HG02884 (cell line): ENCODE data around the gene PRAF2.
A peak's percentile ranks its signal among the peaks of the same experiment; 100 is the strongest.

ENCODE experiments used
- ATAC-seq: cut with Tn5 transposase; IDR thresholded peaks from one replicate; pipeline ENCODE4 v1.9.1; 2021; ENCODE audit warnings: mild to moderate bottlenecking, moderate library complexity; ENCODE audit not compliant: unreplicated experiment

Gene PRAF2, protein sequence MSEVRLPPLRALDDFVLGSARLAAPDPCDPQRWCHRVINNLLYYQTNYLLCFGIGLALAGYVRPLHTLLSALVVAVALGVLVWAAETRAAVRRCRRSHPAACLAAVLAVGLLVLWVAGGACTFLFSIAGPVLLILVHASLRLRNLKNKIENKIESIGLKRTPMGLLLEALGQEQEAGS

DNA sequence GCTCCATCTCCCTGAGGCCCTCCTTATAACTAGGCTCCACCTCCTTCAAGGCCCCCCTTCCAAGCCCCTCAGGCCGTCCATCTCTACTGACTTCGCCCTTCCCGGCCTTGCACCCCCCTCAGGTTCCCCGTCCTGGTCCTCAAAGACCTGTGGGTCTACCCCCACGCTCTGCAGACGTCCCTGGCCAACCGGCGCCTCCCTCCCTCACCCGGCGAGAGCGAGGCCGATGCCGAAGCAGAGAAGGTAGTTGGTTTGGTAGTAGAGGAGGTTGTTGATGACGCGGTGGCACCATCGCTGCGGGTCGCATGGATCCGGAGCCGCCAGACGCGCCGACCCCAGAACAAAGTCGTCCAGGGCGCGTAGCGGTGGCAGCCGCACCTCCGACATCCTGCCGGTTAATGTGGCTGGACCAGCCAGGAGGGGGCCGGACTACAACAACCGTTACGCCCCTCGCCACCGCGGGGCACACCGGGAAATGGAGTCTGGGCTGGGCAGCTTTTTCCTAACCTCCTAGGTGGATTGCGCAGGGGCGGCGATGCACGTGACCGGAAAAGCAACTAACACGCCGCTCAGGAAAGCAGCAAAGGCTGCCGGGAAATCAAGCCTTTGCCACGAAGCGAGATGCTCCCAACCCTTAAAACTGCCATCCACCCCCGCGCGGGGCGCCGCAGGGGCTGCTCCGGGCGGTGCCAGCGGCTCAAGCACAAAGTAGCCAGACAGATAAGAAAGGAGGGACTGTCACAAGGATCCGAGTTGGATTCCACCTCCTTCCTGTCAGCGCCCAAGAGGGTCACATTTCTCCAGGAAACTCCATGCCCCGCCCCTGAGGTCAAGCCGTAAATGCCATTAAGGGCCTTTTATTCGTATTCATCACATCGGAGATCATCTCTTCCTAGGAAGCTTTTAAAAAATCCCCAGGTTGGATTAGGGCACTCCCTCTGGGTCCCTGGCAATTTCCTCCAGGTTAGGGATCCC is at the start of gene PRAF2:
Gene PRAF2 (minus strand): TSS at position 402 of the 975 bp plus-strand sequence. CDS start 15 bp downstream, at position 387.
- peak; percentile 85 for ATAC-seq

DNA sequence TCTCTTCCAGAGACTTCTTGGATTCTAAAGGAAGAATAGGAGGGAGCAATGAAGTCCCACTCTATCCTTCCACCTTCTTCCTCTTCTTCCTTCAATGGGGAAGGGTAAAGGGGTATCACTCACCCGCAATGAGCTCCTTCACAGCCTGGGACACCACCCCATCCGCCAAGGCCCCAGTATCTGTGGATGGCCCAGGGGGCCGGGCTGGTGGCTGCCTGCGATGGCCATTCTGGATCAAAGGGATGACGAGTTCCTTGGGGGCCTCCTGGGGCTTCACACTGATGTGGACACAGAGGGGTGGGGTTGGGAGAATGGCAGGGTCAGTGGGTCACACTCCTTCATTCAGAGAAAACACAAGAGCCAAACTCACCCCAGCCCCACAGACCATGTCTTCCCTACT is 48.7 kb upstream of the PRAF2 start:
- no peak for ATAC-seq

DNA sequence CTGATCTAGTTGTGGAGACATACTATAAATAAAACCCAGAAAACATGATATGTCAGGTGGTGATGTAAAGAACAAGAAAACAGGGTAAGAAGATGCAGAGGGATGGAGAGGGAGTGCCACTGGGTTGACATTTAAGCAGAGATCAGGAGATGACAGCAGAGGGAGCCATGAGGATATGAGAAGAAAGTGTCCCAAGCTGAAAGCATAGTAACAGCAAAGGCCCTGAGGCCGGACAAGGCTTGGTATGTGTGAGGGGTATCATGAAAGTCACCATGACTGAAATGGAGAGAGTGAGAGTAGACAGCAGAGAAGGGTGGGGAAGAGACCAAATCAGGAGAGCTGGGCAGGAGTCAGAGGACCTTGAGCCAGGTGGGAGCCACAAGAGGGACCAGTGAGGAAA is 46.3 kb upstream of the PRAF2 start:
- no peak for ATAC-seq

DNA sequence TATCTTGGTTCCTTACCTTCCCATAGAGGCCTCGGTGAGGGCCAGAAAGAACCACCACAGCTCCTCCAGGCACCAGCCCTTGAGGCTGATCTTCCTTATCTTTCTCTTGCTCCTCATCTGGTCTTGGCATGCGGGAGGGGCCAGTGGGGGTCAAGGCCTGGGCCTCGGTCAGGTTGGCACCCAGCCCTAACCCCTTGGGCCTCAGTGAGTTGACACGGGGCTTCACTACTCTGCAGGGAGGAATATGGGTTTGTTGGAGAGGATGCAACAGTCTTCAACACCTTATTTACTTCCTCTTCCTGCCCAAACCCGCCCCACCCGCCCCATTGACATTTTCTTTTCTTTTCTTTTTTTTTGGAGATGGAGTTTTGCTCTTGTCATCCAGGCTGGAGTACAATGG is 43.8 kb upstream of the PRAF2 start:
- ATAC-seq = no peak

DNA sequence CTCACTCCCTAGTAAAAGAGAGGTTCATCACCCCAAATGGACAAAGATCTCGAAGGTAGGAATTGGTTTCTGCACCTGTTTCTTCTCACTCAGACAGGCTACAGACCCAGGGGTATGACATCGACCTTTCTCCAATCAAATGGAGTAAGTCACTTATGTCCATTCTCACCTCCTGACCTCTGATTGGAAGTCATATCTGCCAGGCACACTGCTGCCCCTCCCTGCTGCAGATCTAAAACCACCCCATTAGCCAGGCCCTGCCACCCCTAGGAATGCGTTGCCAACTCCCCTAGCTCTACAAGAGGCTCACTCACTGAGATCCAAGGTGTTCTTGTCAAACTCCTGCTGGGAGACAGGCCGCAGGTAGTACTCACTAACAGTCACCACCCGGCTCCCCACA is 42.9 kb upstream of the PRAF2 start:
- ATAC-seq = no peak

DNA sequence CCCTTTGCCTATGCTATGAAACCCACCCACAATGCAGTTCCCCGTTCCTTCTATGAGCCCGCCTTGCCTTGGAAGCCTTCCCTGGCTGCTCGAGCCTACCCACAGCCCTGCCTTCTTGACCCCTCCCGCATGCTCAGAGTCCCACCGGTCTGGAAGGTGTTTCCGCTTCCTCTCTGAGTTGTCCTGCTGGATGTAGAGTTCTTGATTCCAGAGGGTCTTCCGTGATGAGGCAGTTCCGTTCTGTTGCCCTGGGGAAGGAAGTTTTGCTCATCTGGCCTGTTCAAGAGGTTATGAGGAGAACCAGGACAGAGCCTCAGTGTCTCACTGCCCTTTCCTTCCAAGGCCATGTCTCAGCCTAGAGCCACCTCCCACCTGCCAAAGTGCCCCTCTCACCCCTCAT is 42.3 kb upstream of the PRAF2 start:
- ATAC-seq = no peak

DNA sequence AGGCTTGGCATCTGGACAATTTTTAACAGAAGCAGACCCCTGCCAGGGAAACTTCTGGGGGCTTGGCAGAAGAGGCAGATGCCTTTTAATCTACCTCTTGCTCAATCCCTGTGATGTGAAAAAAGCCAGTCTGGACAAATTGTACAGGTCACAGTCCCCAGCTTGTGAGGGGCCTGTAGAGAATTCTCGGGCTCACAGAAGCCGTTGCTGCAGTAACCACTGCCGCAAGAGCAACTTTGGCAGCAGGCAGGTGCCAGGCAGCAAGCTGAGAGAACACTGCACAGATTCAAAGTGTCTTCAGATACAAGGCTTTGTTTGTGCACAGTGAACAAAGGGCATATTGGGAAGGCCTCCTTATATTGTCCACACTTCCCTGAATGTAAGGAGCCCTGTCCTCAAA is 38.0 kb upstream of the PRAF2 start:
- ATAC-seq = no peak

DNA sequence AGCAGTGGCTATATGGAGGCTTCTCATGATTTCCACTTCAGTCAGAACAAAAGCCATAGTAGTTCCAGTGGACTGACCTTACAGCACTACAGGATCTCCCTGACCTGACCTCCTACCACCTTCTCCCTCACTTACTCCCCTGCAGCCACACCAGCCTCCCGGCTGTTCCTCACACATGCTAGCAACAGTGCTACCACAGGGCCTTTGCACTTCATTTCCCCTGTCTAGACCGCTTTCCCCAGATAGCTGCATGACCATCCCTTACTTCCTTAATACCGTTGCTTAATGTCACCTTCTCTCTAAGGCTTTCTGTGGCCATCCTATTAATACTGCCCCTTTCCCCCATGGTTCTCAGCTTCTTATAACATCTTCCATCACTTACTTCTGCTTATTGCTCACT is 36.6 kb upstream of the PRAF2 start:
- ATAC-seq = no peak

DNA sequence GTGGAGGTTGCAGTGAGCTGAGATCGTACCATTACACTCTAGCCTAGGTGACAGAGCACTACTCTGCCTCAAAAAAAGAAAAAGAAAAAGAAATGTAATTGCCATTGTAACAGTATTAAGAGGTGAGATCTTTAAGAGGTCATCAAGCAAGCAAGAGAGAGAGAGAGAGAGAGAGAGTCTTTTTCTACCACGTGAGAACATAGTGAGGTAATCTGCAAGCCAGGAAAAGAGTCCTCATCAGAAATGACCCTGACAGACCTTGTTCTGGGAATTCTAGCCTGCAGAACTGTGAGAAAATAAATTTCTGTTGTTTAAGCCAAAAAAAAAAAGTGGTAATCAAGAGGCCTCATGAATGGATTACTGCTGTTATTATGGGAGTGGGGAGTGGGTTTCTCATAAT is 34.8 kb upstream of the PRAF2 start:
- no peak for ATAC-seq

DNA sequence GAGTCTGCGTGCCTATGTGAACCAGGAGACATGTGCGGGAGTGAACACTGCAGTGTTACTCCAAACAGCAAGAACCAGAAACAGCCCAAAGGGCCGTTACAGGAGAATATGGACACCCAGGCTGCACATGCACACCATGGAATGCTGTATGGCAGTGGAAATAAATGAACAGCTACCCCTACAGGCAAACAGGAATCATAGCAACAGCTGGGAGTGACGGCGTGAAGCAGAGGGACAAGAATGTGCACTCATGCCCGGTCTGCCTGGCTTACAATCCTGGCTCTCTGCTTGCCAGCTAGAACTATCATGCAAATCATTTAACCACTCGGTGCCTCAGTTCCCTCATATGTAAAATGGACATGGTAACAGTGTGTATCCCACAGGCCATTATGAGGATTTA is 33.1 kb upstream of the PRAF2 start:
- no peak for ATAC-seq

DNA sequence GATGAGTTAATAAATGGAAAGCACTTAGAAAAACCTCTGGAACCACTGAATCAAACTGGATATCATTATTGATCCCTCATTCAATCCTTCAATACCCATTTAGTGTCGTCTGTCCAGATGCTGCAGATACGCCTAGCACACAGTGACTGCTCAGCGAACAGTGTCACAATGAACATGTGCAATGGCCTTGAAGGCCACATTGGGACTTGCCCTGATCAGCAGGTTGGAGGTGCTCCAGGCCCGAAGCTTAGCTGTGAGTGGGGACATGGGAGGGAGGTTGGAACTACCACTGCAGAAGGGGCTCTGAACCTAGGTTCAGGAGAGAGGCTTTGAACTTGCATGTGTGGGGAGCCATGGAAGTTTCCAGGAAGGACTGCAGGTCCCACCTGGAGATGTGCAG is 32.5 kb upstream of the PRAF2 start:
- no peak for ATAC-seq

DNA sequence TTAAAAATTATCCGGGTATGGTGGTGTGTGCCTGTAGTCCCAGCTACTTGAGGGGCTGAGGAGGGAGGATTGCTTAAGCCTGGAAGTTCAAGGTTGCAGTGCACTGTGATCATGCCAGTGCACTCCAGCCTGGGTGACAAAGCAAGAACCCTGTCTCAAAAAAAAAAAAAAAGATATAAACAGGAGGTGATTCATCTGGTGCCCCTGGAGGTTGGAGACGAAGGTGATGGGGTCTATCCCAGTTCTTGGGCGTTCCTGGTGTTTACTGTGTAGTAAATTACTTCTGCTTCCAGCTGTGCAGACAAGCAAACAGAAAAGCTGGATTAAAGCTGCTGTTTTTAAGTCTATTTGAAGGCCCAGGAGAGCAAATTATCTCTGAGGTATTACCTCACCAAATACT is 29.8 kb upstream of the PRAF2 start:
- ATAC-seq = no peak

DNA sequence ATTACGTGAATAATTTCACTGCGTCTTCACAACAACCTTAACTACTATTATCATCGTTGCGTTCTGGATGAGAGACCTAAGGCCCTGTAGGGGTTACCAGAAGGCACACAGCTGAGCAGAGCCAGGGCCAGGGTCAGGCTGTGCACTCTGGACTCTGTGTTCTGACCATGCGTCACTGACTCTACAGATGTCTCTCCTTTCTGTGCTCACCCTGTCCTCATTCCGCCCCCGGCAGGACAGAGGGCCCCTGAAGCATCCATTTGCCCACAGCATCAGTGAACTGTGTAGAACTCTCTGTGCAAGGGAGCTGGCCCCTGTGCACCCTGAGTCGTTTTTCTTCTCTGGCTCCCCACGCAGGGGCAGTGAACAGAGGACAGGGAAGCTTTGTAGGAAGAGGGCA is 28.4 kb upstream of the PRAF2 start:
- no peak for ATAC-seq

DNA sequence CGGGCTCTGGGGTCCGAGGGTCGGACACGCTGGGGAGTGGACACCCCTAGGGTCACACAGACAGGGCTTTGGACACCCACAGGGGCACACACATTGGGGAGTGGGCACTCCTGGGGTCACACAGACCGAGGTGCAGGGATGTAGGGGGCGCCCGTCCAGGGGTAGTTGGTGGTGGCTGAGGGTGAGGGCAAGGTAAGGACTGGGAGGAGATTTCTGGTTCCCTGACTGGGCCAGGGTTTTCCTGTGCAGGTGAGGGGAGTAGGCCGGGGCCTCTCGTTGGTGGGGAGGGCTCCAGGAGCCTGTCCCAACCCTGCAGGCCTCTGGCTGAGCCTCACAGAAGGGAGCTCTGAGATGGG is 27.8 kb upstream of the PRAF2 start:
- no peak for ATAC-seq

DNA sequence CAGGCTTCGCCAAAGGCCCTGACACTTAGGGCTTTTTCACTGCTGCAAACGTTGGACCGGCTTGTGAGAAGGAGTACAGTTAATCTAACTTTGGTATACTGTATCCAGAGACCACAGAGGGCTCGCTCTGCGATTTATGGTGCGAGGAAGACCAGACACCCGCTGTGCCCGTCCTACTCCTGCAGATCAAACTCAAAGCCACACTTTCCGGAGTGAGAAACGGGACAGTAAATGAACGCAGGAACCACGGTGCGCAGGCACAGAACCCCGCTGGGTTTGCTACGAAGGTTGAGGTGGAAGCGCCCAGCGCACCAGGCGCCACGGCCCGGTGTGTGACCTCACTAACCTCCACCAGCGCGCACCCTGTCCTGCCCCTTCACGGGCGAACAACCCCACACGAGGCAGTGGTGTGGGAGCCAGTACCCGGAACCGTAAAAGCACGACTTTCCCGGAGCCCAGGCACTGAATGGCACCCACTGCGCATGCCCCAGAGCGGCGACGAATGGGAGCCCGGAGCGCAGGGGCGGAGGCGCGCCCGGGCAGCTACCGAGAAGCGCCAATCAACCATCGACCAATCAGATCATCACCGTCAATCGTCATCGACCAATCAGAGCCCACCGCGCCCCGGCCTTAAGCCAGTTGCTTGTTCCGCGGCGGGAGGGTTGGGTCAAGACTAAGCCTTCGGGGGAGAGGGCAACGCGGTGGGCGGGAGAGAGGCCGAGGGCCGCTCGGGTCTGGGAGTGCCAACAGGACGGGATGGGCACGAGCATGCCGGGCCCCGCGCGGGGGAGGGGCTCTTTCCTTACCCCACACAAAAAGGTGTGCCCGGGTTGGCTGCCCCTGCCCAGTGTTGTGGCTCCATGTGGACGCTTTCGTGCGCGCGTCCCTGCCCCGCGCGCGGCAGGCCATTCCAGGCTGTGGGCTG is 27.2 kb upstream of the PRAF2 start:
- ATAC-seq = peak; percentile 97

DNA sequence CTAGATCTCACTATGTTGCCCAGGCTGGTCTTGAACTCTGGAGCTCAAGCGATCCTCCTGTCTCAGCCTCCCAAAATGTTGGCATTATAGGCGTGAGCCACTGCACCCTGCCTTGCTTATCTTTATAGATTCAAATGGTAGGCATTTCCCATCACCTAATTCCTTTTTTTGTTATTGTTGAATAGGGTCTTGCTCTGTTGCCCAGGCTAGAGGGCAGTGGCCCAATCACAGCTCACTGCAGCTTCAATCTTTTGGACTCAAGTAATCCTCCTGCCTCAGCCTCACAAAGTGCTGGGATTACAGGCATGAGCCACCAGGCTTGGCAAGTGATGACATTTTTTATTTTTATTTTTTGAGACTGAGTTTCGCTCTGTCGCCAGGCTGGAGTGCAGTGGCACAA is 22.6 kb upstream of the PRAF2 start:
- ATAC-seq = no peak

DNA sequence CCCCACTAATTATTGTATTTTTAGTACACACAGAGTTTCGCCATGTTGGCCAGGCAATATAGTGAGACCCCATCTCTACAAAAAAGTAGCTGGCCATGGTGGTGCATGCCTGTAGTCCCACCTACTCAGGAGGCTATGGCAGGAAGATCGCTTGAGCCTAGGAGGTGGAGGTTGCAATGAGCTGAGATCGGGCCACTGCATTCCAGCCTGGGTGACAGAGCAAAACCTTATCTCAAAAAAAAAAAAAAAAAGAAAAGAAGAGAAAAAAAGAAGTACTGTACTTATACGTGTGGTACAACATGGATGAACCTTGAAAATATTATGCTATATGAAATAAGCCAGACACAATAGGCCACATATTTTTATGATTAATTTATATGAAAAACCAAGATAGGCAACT is 15.8 kb upstream of the PRAF2 start:
- ATAC-seq = no peak

DNA sequence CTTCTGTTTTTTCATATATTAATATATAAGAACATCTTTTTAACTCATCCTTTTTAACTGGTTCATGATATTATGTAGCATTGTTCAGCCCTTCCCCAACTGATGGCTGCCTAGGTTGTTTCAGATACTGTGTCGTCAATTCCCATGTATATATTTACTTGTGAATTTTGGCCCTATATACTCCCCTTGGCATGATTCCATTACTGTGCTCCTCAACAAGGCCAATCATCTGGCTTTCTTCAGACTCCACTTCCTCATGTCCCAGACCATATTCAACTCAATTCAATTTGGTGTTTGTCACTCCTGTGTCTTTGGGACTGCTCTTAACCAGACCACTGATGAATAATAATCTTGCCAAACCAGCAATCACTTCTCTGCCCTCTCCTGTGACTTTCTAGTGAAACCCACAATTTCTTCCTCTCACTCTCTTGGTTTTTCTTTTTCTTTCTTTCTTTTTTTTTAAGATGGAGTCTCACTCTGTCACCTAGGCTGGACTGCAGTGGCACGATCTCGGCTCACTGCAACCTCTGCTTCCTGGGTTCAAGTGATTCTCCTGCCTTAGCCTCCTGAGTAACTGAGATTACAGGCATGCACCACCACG is 8.6 kb upstream of the PRAF2 start:
- no peak for ATAC-seq

DNA sequence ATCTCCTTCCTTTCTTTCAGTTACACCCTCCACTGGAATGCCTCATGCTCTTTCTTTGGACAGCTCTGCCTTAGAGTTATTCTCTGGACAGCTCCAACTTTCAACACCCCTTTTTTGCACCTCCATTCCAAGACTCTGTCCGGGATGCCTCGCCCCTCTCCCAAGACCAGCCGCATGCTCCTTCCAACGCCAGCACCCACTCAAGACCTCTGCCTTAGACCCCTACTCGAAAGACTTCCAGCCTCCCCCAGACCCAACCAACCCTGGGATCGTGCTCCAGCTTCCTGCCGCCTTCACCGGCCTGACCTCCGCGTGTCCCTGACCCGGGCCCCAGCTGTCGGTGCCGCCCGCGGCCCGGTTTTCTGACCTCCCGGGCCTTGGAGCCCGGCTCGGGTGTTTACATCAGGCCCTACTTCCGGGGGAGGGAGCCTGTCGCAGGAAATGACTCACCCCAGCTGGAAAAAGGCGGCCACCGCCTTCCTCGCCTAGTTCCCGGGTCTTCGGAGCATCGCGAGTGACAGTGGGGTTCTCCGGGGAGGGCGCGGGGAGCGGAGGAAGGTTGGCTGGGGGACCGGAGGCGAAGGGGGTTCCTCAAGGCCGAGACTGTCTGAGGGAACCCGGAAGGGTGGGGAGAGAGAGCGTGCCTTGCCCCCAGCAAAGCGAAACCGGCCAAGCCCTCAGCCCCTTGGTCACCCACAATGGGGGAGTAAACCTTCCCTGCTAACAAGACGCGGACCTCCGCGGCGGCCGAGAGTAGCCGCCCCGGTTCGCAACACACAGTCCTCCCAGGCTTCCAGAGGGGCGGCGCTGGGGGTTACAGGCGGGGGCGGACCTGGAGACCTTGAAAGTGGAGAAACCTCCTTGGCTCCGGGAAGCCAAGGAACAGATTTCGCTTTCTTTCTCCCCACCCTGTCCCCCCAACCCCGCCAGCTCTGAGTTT is 6.0 kb upstream of the PRAF2 start, which contains the start of gene WDR45:
Gene WDR45 (minus strand): TSS at position 399 of the 940 bp plus-strand sequence. CDS start 1,792 bp downstream, outside the sequence.
- ATAC-seq = peak; percentile 83

DNA sequence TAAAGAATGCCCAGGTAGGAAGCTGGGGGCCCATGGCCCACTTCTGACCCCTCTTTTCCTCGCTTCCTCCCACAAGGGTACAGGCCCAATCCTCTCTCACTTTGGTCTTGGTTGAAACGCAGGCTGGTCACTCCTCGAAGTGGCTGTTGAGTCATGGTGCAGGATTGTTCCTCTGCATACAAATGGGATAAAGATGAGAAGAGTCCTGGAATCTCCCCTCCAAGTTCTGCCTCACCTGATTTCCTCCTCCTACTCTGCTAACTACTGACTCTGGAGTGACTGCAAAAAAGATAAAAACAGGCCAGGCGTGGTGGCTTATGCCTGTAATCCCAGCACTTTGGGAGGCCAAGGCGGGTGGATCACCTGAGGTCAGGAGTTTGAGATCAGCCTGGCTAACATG is 4.1 kb upstream of the PRAF2 start:
- no peak for ATAC-seq
